ENCODE results near the gene PSMC3.

Gene PSMC3

DNA sequence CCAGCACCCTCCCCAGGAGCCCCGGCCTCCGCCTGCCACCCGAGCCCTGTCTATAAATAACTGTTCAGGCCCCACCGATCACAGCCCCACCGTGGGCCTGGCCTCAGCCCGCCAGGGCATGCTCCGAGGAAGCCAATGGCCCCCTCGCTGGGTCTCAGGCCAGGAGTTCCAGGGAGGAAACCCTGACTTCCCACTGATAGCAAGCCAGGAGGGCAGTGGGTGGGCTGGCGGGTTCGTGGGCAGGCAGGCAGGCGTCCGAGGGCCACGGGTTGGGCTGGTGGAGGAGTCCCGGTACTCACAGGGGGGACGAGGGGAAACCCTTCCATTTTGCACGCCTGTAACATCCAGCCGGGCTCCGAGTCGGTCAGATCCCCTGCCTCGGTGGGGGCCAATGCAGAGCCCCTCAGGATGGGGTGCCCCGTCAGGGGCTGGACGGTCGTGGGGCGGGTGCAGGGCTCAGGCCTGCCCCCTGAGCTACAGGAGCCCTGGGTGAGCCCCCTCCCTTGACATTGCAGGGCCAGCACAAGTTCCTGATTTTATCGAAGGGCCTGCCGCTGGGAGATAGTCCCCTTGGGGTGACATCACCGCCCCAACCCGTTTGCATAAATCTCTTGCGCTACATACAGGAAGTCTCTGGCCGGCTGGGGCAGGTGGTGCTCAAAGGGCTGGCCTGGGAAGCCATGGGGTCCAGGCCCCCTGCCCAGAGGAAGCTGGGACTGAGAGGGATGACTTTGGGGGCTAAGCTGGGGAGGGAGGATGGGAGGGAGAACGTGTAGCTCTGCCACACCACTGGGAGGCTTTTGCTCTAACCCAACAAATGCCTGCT lies 48.0 kb downstream of the PSMC3 start, which contains the start of gene SPI1:
SPI1 (minus strand) TSS at position 538 of the 826 bp plus-strand sequence; CDS start at position 344, 194 bp downstream.
- in situ Hi-C loops (cut with HindIII; ENCODE audit: low sequenced_read_pairs): no loop called here
- no peak for DNase-seq (ENCODE audit: low read depth, low spot score)
- no peak for TF ChIP-seq CTCF (IDR thresholded peaks at IDR 0.05; ENCODE audit: low read depth, low read length)
- no peak within 1 kb of the TSS for H3K4me3 ChIP-seq (ENCODE audit: low read depth, low read length)

GRCh38 chr11:47377571-47378009 lies 48.6 kb downstream of the PSMC3 start:
- H3K4me3 ChIP-seq (ENCODE audit: low read depth, low read length): no peak overlapping the region
- in situ Hi-C loops (cut with HindIII; ENCODE audit: low sequenced_read_pairs): no loop called here
- no peak for TF ChIP-seq CTCF (IDR thresholded peaks at IDR 0.05; ENCODE audit: low read depth, low read length)

DNA sequence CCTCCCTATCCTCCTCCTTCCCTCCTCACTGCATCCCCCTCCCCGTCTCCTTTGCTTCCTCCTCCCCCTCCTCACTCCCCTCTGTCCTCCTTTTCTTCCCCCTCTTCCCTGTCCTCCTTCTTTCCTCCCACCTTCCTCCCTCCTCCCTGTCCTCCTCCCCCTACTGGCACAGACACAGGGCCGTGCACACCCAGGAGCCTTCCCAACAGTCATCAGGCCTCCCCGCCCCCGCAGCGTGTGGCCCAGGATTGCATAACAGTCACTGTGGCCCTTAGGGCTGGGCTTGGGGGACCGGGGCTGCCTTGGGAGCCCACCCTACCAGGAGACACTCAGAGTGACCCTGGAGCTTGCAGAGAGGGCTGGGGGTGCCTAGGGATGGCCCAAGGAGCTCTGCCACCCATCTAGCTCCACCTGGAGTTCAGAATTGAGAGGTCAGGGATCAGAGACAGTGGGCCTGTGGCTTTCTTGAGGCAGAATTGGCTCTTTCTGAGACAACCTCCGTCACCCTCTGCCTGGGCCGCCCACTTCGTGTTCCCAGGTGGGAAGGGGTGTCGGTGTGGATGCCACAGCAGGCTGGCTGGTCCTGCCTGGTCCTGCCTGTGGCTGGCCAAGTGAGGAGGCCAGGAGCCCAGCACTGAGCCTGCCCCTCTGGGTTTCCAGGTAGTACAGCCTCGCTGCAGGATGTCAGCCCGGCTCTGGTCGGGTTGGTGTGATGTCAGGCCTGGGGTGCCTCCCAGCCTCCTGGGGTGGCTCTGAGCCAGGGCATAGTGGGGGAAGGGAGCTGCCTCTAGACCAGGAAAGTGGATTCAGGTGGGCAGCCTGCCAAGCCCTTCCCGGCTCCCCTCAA lies 49.5 kb downstream of the PSMC3 start:
- in situ Hi-C loops (cut with HindIII; ENCODE audit: low sequenced_read_pairs): no loop called here
- no peak for TF ChIP-seq CTCF (IDR thresholded peaks at IDR 0.05; ENCODE audit: low read depth, low read length)
- H3K4me3 ChIP-seq (ENCODE audit: low read depth, low read length): no peak overlapping the region
- DNase-seq (ENCODE audit: low read depth, low spot score): no peak

More at GRCh38 chr11:47377571-47378009, 48.6 kb downstream of the PSMC3 start:
- no peak for DNase-seq (ENCODE audit: low read depth, low spot score)

GRCh38 chr11:47376107-47376524 lies 50.1 kb downstream of the PSMC3 start:
- TF ChIP-seq CTCF (IDR thresholded peaks at IDR 0.05; ENCODE audit: low read depth, low read length): no peak
- in situ Hi-C loops (cut with HindIII; ENCODE audit: low sequenced_read_pairs): no loop called here
- DNase-seq (ENCODE audit: low read depth, low spot score): no peak
- no peak overlapping the region for H3K4me3 ChIP-seq (ENCODE audit: low read depth, low read length)

- in situ Hi-C loops (cut with HindIII; ENCODE audit: low sequenced_read_pairs): no loop called here
These were observed 50.6 kb downstream of the PSMC3 start for GRCh38 chr11:47375546-47376085.

More at GRCh38 chr11:47375546-47376085, 50.6 kb downstream of the PSMC3 start:
- no peak for TF ChIP-seq CTCF (IDR thresholded peaks at IDR 0.05; ENCODE audit: low read depth, low read length)
- no peak for DNase-seq (ENCODE audit: low read depth, low spot score)
- H3K4me3 ChIP-seq (ENCODE audit: low read depth, low read length): no peak overlapping the region

All from astrocyte of the spinal cord (primary cell).